ENCODE measurements around the gene DIRAS1. TPM values are rescaled to one million over a fixed set of nuclear protein-coding genes. Genes with fewer than 3 reads are reported as not detected.

DIRAS1 gene
- polyA plus RNA-seq, 1 donor from 2014 or later = 64.5 TPM

Other genes starting within 250 kb of the DIRAS1 start
- gene GADD45B, start 245.2 kb downstream of the DIRAS1 start, polyA plus RNA-seq (ENCODE audit: insufficient read depth, low read depth, low replicate concordance) = 28.4 TPM
- 32.9 TPM for gene GNG7, start 18.7 kb downstream of the DIRAS1 start, polyA plus RNA-seq (ENCODE audit: insufficient read depth, low read depth, low replicate concordance)
- 93.6 TPM for gene SLC39A3, start 18.6 kb upstream of the DIRAS1 start, polyA plus RNA-seq (ENCODE audit: insufficient read depth, low read depth, low replicate concordance)
- gene SGTA, start 61.9 kb upstream of the DIRAS1 start, polyA plus RNA-seq (ENCODE audit: insufficient read depth, low read depth, low replicate concordance) = 207 TPM
- gene THOP1, start 64.1 kb upstream of the DIRAS1 start, polyA plus RNA-seq (ENCODE audit: insufficient read depth, low read depth, low replicate concordance) = 107 TPM
- gene ZNF554, start 98.5 kb upstream of the DIRAS1 start, polyA plus RNA-seq (ENCODE audit: insufficient read depth, low read depth, low replicate concordance) = 6.0 TPM
- gene ZNF555, start 120.1 kb upstream of the DIRAS1 start, polyA plus RNA-seq (ENCODE audit: insufficient read depth, low read depth, low replicate concordance) = 2.3 TPM
- not detected for gene ZNF556, start 146.0 kb upstream of the DIRAS1 start, polyA plus RNA-seq (ENCODE audit: insufficient read depth, low read depth, low replicate concordance)
- 1.9 TPM for gene ZNF57, start 179.6 kb upstream of the DIRAS1 start, polyA plus RNA-seq (ENCODE audit: insufficient read depth, low read depth, low replicate concordance)
- 3.1 TPM for gene ZNF77, start 223.6 kb upstream of the DIRAS1 start, polyA plus RNA-seq (ENCODE audit: insufficient read depth, low read depth, low replicate concordance)